ENCODE measurements around the gene HBEGF. TPM values are rescaled to one million over a fixed set of nuclear protein-coding genes. Genes with fewer than 3 reads are reported as not detected.
A peak's percentile ranks its signal among the peaks of the same experiment; 100 is the strongest.

Gene HBEGF
- total RNA-seq, 4 donors from 2014 or later, result 27.1 to 30.9 (median 27.8) TPM

GRCh38 chr5:140328036-140328764 is 18.2 kb downstream of the HBEGF start:
- H3K9me3 ChIP-seq, result no peaks in the 10 kb centered on the region
- H3K4me3 ChIP-seq, result no peak overlapping the region
- H3K27ac ChIP-seq, result peak overlapping the region in 1 of 4 donors; percentile 56
- peaks cover 0 to 48% (median 22%) of the 10 kb centered on the region in 4 donors for H3K4me1 ChIP-seq
- 82 to 84% methylated on average over 8 of the region's 8 CpGs for WGBS, 2 donors
- H3K36me3 ChIP-seq, result peaks cover 0 to 14% (median 0%) of the 10 kb centered on the region in 3 donors
- DNase-seq (ENCODE audit: low spot score in 2 of 2), result no peak
- TF ChIP-seq EP300 (IDR thresholded peaks at IDR 0.05) (no peak), POLR2A (IDR thresholded peaks at IDR 0.05) (no peak)
- TF ChIP-seq, protein P1, sequence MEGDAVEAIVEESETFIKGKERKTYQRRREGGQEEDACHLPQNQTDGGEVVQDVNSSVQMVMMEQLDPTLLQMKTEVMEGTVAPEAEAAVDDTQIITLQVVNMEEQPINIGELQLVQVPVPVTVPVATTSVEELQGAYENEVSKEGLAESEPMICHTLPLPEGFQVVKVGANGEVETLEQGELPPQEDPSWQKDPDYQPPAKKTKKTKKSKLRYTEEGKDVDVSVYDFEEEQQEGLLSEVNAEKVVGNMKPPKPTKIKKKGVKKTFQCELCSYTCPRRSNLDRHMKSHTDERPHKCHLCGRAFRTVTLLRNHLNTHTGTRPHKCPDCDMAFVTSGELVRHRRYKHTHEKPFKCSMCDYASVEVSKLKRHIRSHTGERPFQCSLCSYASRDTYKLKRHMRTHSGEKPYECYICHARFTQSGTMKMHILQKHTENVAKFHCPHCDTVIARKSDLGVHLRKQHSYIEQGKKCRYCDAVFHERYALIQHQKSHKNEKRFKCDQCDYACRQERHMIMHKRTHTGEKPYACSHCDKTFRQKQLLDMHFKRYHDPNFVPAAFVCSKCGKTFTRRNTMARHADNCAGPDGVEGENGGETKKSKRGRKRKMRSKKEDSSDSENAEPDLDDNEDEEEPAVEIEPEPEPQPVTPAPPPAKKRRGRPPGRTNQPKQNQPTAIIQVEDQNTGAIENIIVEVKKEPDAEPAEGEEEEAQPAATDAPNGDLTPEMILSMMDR (IDR thresholded peaks at IDR 0.05), result no peak
- H3K27me3 ChIP-seq, result no peaks in the 10 kb centered on the region

GRCh38 chr5:140327589-140327988 is 18.8 kb downstream of the HBEGF start:
- Histone ChIP-seq H3K9me3 (no peaks in the 10 kb centered on the region), H3K36me3 (peaks cover 0 to 8% (median 0%) of the 10 kb centered on the region in 3 donors), H3K27ac (peak overlapping the region in 1 of 4 donors; percentile 56), H3K4me3 (no peak overlapping the region), H3K27me3 (no peaks in the 10 kb centered on the region), H3K4me1 (peaks cover 0 to 54% (median 28%) of the 10 kb centered on the region in 4 donors)
- TF ChIP-seq, protein P1 (IDR thresholded peaks at IDR 0.05), result no peak
- no peak for TF ChIP-seq POLR2A (IDR thresholded peaks at IDR 0.05)
- no peak for TF ChIP-seq EP300 (IDR thresholded peaks at IDR 0.05)
- DNase-seq (ENCODE audit: low spot score in 2 of 2), result no peak
- WGBS, 2 donors, result 7 to 34% methylated on average over 2 of the region's 2 CpGs

DNA sequence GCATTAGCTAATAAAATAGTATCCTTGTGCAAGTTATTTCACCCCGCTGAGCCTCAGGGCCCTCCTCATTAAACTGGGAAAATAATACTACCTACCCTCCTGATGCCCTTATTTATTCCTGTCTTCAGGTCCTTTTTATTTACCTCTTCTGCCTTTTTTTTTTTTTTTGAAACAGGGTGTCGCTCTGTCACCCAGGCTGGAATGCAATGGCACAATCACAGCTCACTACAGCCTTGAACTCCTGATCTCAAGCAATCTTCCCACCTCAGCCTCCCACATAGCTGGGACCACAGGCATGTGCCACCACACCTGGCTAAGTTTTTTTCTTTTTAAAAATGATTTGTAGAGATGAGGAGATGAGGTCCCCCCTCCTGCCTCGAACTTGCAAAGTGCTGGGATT is 20.9 kb downstream of the HBEGF start:
- Histone ChIP-seq H3K36me3 (no peaks in the 10 kb centered on the region), H3K4me3 (no peak overlapping the region), H3K27me3 (no peaks in the 10 kb centered on the region), H3K9me3 (no peaks in the 10 kb centered on the region), H3K4me1 (peaks cover 0 to 72% (median 29%) of the 10 kb centered on the region in 4 donors), H3K27ac (peak overlapping the region in 2 of 4 donors; percentile 4 to 86)
- no peak for DNase-seq (ENCODE audit: low spot score in 2 of 2)
- 80 to 91% methylated on average over 3 of the region's 3 CpGs for WGBS, 2 donors
- TF ChIP-seq, protein P1 (IDR thresholded peaks at IDR 0.05), result no peak
- TF ChIP-seq POLR2A (IDR thresholded peaks at IDR 0.05) (no peak), EP300 (IDR thresholded peaks at IDR 0.05) (no peak)

DNA sequence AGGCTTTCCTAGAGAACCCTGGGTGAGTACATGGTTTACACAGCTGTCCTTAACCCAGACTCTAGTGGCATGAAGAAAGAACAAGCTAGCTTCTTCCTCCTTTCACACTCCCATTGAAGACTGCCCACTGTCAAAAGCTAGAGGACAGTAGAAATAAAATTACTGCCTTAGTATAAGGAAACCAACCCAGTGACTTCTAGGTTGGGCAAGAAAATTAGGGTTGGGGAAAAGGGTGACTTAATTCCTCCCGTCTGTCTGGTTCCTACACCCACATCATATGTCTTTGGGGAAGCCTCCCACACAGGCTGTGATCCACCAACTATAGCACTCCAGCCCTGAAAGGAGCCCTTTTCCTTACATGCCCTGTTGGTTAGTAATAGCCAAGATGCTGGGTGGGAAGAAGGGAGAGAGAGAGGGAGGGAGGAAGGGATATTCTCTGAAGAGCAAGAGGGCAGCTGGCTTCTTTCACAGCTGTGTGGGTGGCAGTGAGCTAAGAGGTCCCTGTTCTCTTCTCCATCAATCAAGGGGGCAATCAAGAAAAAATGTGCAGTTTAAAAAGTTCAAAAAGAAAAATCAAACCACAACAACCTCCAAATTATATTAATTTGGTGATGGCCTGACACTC is 21.7 kb downstream of the HBEGF start:
- H3K36me3 ChIP-seq, result no peaks in the 10 kb centered on the region
- no peaks in the 10 kb centered on the region for H3K27me3 ChIP-seq
- H3K4me1 ChIP-seq, result peaks cover 0 to 69% (median 29%) of the 10 kb centered on the region in 4 donors
- 9 to 17% methylated on average over 1 of the region's 1 CpG for WGBS, 2 donors
- H3K27ac ChIP-seq, result peak overlapping the region in 2 of 4 donors; percentile 81 to 86
- no peak for DNase-seq (ENCODE audit: low spot score in 2 of 2)
- TF ChIP-seq, protein P1 (IDR thresholded peaks at IDR 0.05), result no peak
- TF ChIP-seq EP300 (IDR thresholded peaks at IDR 0.05) (no peak), POLR2A (IDR thresholded peaks at IDR 0.05) (no peak)
- H3K4me3 ChIP-seq, result no peak overlapping the region
- no peaks in the 10 kb centered on the region for H3K9me3 ChIP-seq

DNA sequence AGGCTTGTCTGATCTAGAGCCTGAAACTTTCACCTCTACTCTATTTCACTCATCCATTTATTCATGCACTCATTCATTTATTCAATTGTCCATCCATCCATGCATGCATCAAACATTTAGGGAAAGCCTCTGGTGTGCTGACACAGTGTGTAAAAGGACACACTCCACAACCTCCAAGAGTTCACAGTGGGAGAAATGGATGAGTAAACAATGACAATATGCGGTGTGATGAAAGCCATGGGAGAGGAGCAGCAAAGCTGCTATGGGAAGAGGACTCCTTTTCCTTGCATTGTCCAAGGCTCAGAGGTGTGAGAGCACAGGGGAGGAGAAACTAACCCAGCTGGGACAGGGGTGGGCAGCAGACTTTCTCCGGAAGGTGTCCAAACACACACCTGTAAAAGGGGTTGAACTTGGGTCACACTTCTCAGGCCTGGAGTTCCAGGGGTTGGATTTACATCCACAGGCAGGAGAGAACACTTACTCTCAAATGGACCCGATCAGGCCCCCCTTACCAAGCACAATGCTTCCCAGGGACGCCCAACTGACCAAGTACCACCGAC is 22.3 kb downstream of the HBEGF start:
- Histone ChIP-seq H3K27me3 (no peaks in the 10 kb centered on the region), H3K4me3 (no peak overlapping the region), H3K4me1 (peaks cover 0 to 67% (median 29%) of the 10 kb centered on the region in 4 donors), H3K27ac (peak overlapping the region; percentile 28 to 86 (median 56)), H3K36me3 (no peaks in the 10 kb centered on the region), H3K9me3 (no peaks in the 10 kb centered on the region)
- no peak for DNase-seq (ENCODE audit: low spot score in 2 of 2)
- 51 to 64% methylated on average over 5 of the region's 5 CpGs for WGBS, 2 donors
- no peak for TF ChIP-seq EP300 (IDR thresholded peaks at IDR 0.05)
- TF ChIP-seq, protein P1 (IDR thresholded peaks at IDR 0.05), result no peak
- no peak for TF ChIP-seq POLR2A (IDR thresholded peaks at IDR 0.05)

Measured in tibial nerve (tissue), 4 donors.